K562 (cell line): ENCODE results near the gene PDE6D. TPM values are rescaled to one million over a fixed set of nuclear protein-coding genes. Genes with fewer than 3 reads are reported as not detected.

Experiments
- ATAC-seq: fragments of 200-7000 bp; cut with Tn5 transposase; 3 replicates; pipeline ENCODE4 v1.9.1; 2020; ENCODE audit warnings: moderate library complexity
- BruUV-seq: library from RNA; stranded (reverse); fragments of 400-500 nt; replicated peaks from 2 replicates; lab custom pipeline; 2021; lab: Mats Ljungman, UMichigan
- CTCF ChIA-PET: fragments of 300-600 bp; formaldehyde crosslinking; extraction: SDS; loops from one replicate; lab custom pipeline; 2021; ENCODE audit warnings: low intra/inter-chr PET ratio; lab: Yijun Ruan, JAX
- POLR2A ChIA-PET: fragments of 300-600, 350-650 bp; sonication (Branson Sonifier 250); formaldehyde crosslinking; extraction: SDS; loops from one replicate; lab custom pipeline; 2021; ENCODE audit warnings: antibody characterized with exemption, inconsistent platforms; lab: Yijun Ruan, JAX
- DNase-seq, 4 experiments: peaks; one replicate each; pipeline versions ENCODE4 v3.0.0 to v3.0.0-alpha.2; 2011 to 2018; ENCODE audit warnings: low spot score in 3 of 4, mixed read lengths in 3 of 4; ENCODE audit errors: extremely low read depth in 1 of 4
- FAIRE-seq: peaks from 2 replicates; lab custom pipeline; 2011; peaks lifted over from hg19 to GRCh38; lab: Jason Lieb, UNC
- H2AFZ ChIP-seq: 2 replicates; pipeline ENCODE4 v1.6.0; 2011; ENCODE audit warnings: low read depth, low read length, control low read depth, inconsistent platforms
- H3K27ac ChIP-seq: fragments of 200-600 bp; 3 replicates; pipeline ENCODE4 v1.8.0; 2011; ENCODE audit warnings: low read depth, mild to moderate bottlenecking, control low read depth, inconsistent platforms, low read length, moderate library complexity, mixed read lengths; ENCODE audit errors: extremely low read depth
- H3K27me3 ChIP-seq, 2 experiments: fragments of 300-600 bp in 1 of 2; 2 replicates in 1 of 2; 3 replicates in 1 of 2; pipeline versions ENCODE4 v1.6.0 to v1.8.0; 2011; ENCODE audit warnings: inconsistent platforms in 2 of 2, low read length in 2 of 2, mild to moderate bottlenecking in 1 of 2, mixed read lengths in 1 of 2, moderate library complexity in 1 of 2; ENCODE audit not compliant: control insufficient read depth in 2 of 2, insufficient read depth in 2 of 2
- H3K36me3 ChIP-seq: fragments of 300-600 bp; 3 replicates; pipeline ENCODE4 v1.8.0; 2011; ENCODE audit warnings: mild to moderate bottlenecking, low read length, inconsistent platforms; ENCODE audit not compliant: control insufficient read depth, insufficient read depth
- H3K4me1 ChIP-seq, 2 experiments: fragments of 200-600 bp in 1 of 2; replicated peaks in 1 of 2; 2 replicates in 1 of 2; 3 replicates in 1 of 2; pipeline versions ENCODE4 v1.5.1 to v1.8.0; 2011; ENCODE audit warnings: inconsistent platforms in 2 of 2, low read length in 2 of 2, mild to moderate bottlenecking in 1 of 2, mixed read lengths in 1 of 2, moderate library complexity in 1 of 2; ENCODE audit not compliant: control insufficient read depth in 2 of 2, insufficient read depth in 2 of 2
- H3K4me2 ChIP-seq: 2 replicates; pipeline ENCODE4 v1.6.1; 2011; ENCODE audit warnings: low read length, control low read depth, inconsistent platforms, mixed read lengths; ENCODE audit not compliant: insufficient read depth
- H3K4me3 ChIP-seq: fragments of 200-600 bp; sonication (generic), shearing (Covaris generic); 2 replicates; pipeline ENCODE4 v1.5.1; 2016; ENCODE audit warnings: control low read depth, inconsistent platforms
- H3K79me2 ChIP-seq: fragments of 200-600 bp; 3 replicates; pipeline ENCODE4 v1.8.0; 2011; ENCODE audit warnings: low read length, inconsistent platforms; ENCODE audit not compliant: control insufficient read depth, insufficient read depth
- H3K9ac ChIP-seq, 2 experiments: 2 replicates each; pipeline versions ENCODE4 v1.6.0 to v1.6.1; 2011; ENCODE audit warnings: low read depth in 2 of 2, low read length in 2 of 2, control low read depth in 1 of 2, inconsistent platforms in 1 of 2, mild to moderate bottlenecking in 1 of 2, mixed read lengths in 1 of 2; ENCODE audit not compliant: insufficient read depth in 1 of 2
- H3K9me1 ChIP-seq: one replicate; pipeline ENCODE4 v1.6.0; 2011; ENCODE audit warnings: inconsistent platforms, mild to moderate bottlenecking, low read length, moderate library complexity; ENCODE audit not compliant: control insufficient read depth, insufficient read depth
- H3K9me3 ChIP-seq: replicated peaks from 2 replicates; pipeline ENCODE4 v1.5.1; 2011; ENCODE audit warnings: low read depth, low read length, inconsistent platforms; ENCODE audit not compliant: control insufficient read depth, insufficient read depth
- H4K20me1 ChIP-seq: replicated peaks from 2 replicates; pipeline ENCODE4 v1.6.1; 2011; ENCODE audit warnings: low read length, inconsistent platforms, mixed read lengths; ENCODE audit not compliant: control insufficient read depth, insufficient read depth
- ADNP ChIP-seq: fragments of 200-800 bp; sonication (Bioruptor generic); IDR thresholded peaks from 2 replicates; pipeline ENCODE4 v1.6.1; 2016; ENCODE audit warnings: missing genetic modification characterization, missing compliant biosample characterization
- FOXK1 ChIP-seq: sonication (generic); formaldehyde crosslinking; IDR thresholded peaks from 2 replicates; pipeline ENCODE4 v1.8.0; 2022; ENCODE audit warnings: missing genetic modification reagents, mild to moderate bottlenecking, borderline replicate concordance
- SNRNP70 ChIP-seq: fragments of 200-400 bp; formaldehyde crosslinking; optimal IDR thresholded peaks from 2 replicates; pipeline ENCODE3; 2017; ENCODE audit warnings: low read depth, low read length
- STAT5B ChIP-seq: fragments of 250-450 bp; sonication (Bioruptor Pico); IDR thresholded peaks from 2 replicates; pipeline ENCODE4 v1.8.0; 2021; ENCODE audit warnings: mild to moderate bottlenecking, inconsistent platforms
- TARDBP ChIP-seq: fragments of 450-650 bp; IDR thresholded peaks from 2 replicates; pipeline ENCODE4 v1.6.1; 2016
- WGBS: fragments of 100-300 bp; shearing (Covaris generic); methylation state at CpG from one replicate; pipeline ENCODE4 v1.1.6; 2016; ENCODE audit warnings: low coverage, mixed read lengths; ENCODE audit not compliant: insufficient coverage; ENCODE audit errors: missing lambda C conversion rate; 5-methylcytosine and 5-hydroxymethylcytosine counted together
- in situ Hi-C: fragments of 300-500 bp; cut with MboI; formaldehyde crosslinking; loops from 4 replicates; pipeline ENCODE4 v1.15.0; 2018; ENCODE audit warnings: inconsistent platforms, mixed read lengths
- intact Hi-C: fragments of 100-400 bp; cut with micrococcal nuclease; formaldehyde crosslinking; loops from 2 replicates; pipeline ENCODE4 v1.14.2; 2022
- polyA plus RNA-seq, 8 experiments: library from polyadenylated mRNA; depleted of rRNA in 4 of 8; stranded (reverse) in 5 of 8; unstranded in 3 of 8; fragments of >200 nt; fragmentation: Nextera tagmentation in 2 of 8; fragmentation: Illumina TruSeq in 1 of 8; extraction: Ambion mirVana in 2 of 8; extraction: Trizol in 1 of 8; gene quantifications; 2 replicates each; pipeline versions ENCODE4 v1.2.1 to v1.2.3, GENCODE V29; 2011 to 2014; ENCODE audit warnings: inconsistent platforms in 1 of 8, missing spikeins in 1 of 8
- total RNA-seq, 7 experiments: library from RNA; depleted of rRNA in 6 of 7; stranded (reverse); fragments of >200 nt in 6 of 7; fragmentation: Illumina TruSeq in 2 of 7; extraction: Trizol in 2 of 7; gene quantifications; 2 replicates each; pipeline versions ENCODE4 v1.2.1 to v1.2.3, GENCODE V29; 2011 to 2021; ENCODE audit warnings: low replicate concordance in 1 of 7
- TF ChIP-seq, protein P1 (sequence below): fragments of 250-450 bp; sonication (Bioruptor Pico); IDR thresholded peaks from 2 replicates; pipeline ENCODE4 v1.5.1; 2021; ENCODE audit warnings: mild to moderate bottlenecking
- TF ChIP-seq, protein P2 (sequence below), 2 experiments: fragments of 450-650 bp; IDR thresholded peaks; 2 replicates each; pipeline ENCODE4 v1.6.1; 2016

Gene PDE6D
- total and polyA plus RNA-seq, 9 of the 15 experiments (the other 6 are each of a cell fraction or from before 2014, with no cell fraction given) = 0.65 to 11.6 (median 7.0) TPM

DNA sequence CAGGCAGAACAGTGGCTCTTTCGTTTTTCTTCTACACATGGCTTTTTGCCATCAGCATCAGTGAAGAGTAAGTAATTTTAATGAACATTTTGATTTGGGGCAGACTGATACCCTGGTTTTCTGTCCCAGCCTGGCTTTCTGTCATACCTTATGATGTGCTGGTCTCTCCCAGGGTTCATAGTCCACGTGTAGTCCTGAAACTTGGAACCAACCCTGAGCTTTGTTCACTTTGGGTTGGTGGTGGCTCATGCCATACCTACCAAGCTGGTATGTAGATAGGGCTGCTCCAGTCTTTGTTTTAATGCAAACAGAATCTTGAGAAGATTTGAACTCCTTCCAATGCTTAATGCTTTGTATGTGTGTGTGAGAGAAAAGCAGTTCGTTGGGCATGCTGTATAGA, 10.0 kb upstream of the PDE6D start (continued):
- TF ChIP-seq, protein P1, sequence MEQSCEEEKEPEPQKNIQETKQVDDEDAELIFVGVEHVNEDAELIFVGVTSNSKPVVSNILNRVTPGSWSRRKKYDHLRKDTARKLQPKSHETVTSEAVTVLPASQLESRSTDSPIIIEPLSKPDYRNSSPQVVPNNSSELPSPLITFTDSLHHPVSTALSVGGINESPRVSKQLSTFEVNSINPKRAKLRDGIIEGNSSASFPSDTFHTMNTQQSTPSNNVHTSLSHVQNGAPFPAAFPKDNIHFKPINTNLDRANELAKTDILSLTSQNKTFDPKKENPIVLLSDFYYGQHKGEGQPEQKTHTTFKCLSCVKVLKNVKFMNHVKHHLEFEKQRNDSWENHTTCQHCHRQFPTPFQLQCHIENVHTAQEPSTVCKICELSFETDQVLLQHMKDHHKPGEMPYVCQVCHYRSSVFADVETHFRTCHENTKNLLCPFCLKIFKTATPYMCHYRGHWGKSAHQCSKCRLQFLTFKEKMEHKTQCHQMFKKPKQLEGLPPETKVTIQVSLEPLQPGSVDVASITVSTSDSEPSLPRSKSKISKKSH (CRISPR knock-in tag) = no peak
- TF ChIP-seq STAT5B (no peak), TARDBP (no peak)

DNA sequence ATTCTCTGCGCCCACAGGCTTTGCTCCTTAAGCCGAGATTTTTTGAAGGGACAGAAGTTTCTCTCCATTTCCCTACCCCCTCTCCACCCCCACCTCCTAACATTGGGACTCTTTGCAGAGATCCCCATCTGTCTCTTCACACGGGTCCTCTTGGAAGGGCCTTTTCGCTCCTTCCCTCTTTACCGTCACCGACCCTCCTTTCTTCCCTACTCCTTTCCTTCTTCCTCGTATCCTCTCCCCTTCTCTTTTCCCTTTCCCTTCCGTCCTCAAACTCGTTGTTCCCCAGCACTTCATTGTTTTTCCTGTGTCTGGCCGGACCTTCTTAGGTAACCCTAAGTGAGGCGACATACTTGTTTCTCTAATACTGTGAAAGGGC, 5.8 kb upstream of the PDE6D start:
- DNase-seq (no peak), ATAC-seq (no peak; the same call in 2 of the 3 replicates), FAIRE-seq (no peak)
- CTCF ChIA-PET = no interaction called here
- H3K9me1 ChIP-seq = no peaks in the 10 kb centered on the region
- in situ Hi-C loops (no loop called here), intact Hi-C loops (loop anchor here (2.0 to 10.0 kb wide), 3 partner anchors 70 to 322 kb away; partner anchors contain the start of gene NCL)
- H3K4me2 ChIP-seq = peak overlapping the region; percentile 91
- no peak overlapping the region for H3K27ac ChIP-seq
- H2AFZ ChIP-seq = 0 out of 2 replicates have a peak overlapping the region, but pooled peaks have one; percentile 99
- TF ChIP-seq FOXK1 (CRISPR knock-in tag) (no peak), SNRNP70 (no peak), ADNP (tag) (no peak)
- TF ChIP-seq, protein P2, sequence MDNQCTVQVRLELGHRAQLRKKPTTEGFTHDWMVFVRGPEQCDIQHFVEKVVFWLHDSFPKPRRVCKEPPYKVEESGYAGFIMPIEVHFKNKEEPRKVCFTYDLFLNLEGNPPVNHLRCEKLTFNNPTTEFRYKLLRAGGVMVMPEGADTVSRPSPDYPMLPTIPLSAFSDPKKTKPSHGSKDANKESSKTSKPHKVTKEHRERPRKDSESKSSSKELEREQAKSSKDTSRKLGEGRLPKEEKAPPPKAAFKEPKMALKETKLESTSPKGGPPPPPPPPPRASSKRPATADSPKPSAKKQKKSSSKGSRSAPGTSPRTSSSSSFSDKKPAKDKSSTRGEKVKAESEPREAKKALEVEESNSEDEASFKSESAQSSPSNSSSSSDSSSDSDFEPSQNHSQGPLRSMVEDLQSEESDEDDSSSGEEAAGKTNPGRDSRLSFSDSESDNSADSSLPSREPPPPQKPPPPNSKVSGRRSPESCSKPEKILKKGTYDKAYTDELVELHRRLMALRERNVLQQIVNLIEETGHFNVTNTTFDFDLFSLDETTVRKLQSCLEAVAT (IDR thresholded peaks at IDR 0.05) = 0 out of 4 replicates have a peak, but pooled peaks of 1 of the 2 experiments have one; percentile 3
- no peaks in the 10 kb centered on the region for H3K27me3 ChIP-seq
- H3K4me1 ChIP-seq = peaks cover 9 to 13% of the 10 kb centered on the region in 2 experiments; a peak in 3 of 5 replicates
- H3K9me3 ChIP-seq = no peaks in the 10 kb centered on the region
- H4K20me1 ChIP-seq = peaks cover 4% of the 10 kb centered on the region; the same call in 1 of the 2 replicates
- peak overlapping the region; percentile 99 for H3K4me3 ChIP-seq
- BruUV-seq = no TSS peak
- H3K36me3 ChIP-seq = peaks cover 31% of the 10 kb centered on the region; the same call in 1 of the 3 replicates
- peaks cover 37% of the 10 kb centered on the region for H3K79me2 ChIP-seq
- WGBS = 1% methylated on average over 10 of the region's 11 CpGs
- H3K9ac ChIP-seq = peak overlapping the region; percentile 67 to 95
- POLR2A ChIA-PET = no interaction called here
